ENCODE measurements around the gene BCAR3.

BCAR3 gene

GRCh38 chr1:93722081-93723031 lies 40.7 kb upstream of the BCAR3 start:
- TF ChIP-seq CTCF (IDR thresholded peaks at IDR 0.05; ENCODE audit: low read depth, low read length): no peak
- no peak for DNase-seq (ENCODE audit: extremely low read depth, low read depth)

- DNase-seq (ENCODE audit: extremely low read depth, low read depth): no peak
- TF ChIP-seq CTCF (IDR thresholded peaks at IDR 0.05; ENCODE audit: low read depth, low read length): no peak
Measured at GRCh38 chr1:93720956-93721626, 39.5 kb upstream of the BCAR3 start.

- TF ChIP-seq CTCF (IDR thresholded peaks at IDR 0.05; ENCODE audit: low read depth, low read length): no peak
- no peak for DNase-seq (ENCODE audit: extremely low read depth, low read depth)
Measured at GRCh38 chr1:93717640-93718039, 36.0 kb upstream of the BCAR3 start.

- DNase-seq (ENCODE audit: extremely low read depth, low read depth): no peak
- TF ChIP-seq CTCF (IDR thresholded peaks at IDR 0.05; ENCODE audit: low read depth, low read length): no peak
Measured at GRCh38 chr1:93716941-93717368, 35.3 kb upstream of the BCAR3 start.

- DNase-seq (ENCODE audit: extremely low read depth, low read depth): no peak
- no peak for TF ChIP-seq CTCF (IDR thresholded peaks at IDR 0.05; ENCODE audit: low read depth, low read length)
Measured at GRCh38 chr1:93716163-93716562, 34.5 kb upstream of the BCAR3 start.

GRCh38 chr1:93715529-93716126 lies 34.0 kb upstream of the BCAR3 start:
- TF ChIP-seq CTCF (IDR thresholded peaks at IDR 0.05; ENCODE audit: low read depth, low read length): no peak
- DNase-seq (ENCODE audit: extremely low read depth, low read depth): no peak

- no peak for TF ChIP-seq CTCF (IDR thresholded peaks at IDR 0.05; ENCODE audit: low read depth, low read length)
Measured at GRCh38 chr1:93714356-93714755, 32.7 kb upstream of the BCAR3 start.

More at GRCh38 chr1:93714356-93714755, 32.7 kb upstream of the BCAR3 start:
- no peak for DNase-seq (ENCODE audit: extremely low read depth, low read depth)

All from AG09319 (cell line).